ENCODE data around the gene POC1A. TPM values are rescaled to one million over a fixed set of nuclear protein-coding genes. Genes with fewer than 3 reads are reported as not detected.

The POC1A gene
- total RNA-seq, 1 donor from 2014 or later: 3.7 TPM

GRCh38 chr3:52092891-52093290 lies 61.3 kb downstream of the POC1A start:
- peak overlapping the region; percentile 66 for H3K27ac Mint-ChIP-seq (ENCODE audit: unreplicated experiment)
- no peak for FAIRE-seq

DNA sequence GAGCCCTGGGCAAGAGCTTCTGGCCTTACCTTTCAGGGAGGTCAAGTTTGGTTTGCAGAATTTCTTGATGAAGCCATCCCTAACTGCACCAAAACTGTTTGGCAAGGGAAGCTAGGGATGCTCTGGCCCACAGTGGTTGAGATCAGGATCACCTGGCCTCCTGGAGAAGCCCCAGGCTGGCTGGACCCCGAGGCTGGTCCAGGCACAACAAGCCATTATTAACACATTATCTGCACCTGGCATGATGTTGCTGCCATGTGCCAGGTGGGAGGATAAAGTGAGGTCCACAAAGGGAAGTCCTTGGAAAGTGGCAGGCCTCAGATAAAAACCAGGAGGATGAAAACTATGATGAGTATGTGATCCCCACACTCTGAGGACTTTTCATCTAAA lies 62.0 kb downstream of the POC1A start:
- H3K36me3 Mint-ChIP-seq (ENCODE audit: low read depth, unreplicated experiment): no peaks in the 10 kb centered on the region
- FAIRE-seq: no peak
- TF ChIP-seq CTCF (IDR thresholded peaks at IDR 0.05; ENCODE audit: insufficient read depth, low read depth, low read length): no peak

More at GRCh38 chr3:52092891-52093290, 61.3 kb downstream of the POC1A start:
- peaks cover 55% of the 10 kb centered on the region for H3K4me1 ChIP-seq (ENCODE audit: insufficient read depth, low read length)
- no peak overlapping the region for H3K4me3 ChIP-seq (ENCODE audit: insufficient read depth, low read depth, low read length)
- Mint-ChIP-seq H3K36me3 (ENCODE audit: low read depth, unreplicated experiment) (no peaks in the 10 kb centered on the region), H3K4me3 (ENCODE audit: unreplicated experiment) (no peak overlapping the region), H3K4me1 (ENCODE audit: low read depth, unreplicated experiment) (peaks cover 44% of the 10 kb centered on the region), H3K9me3 (ENCODE audit: unreplicated experiment) (no peaks in the 10 kb centered on the region), H3K27me3 (ENCODE audit: low read depth, unreplicated experiment) (no peaks in the 10 kb centered on the region)
- no peak overlapping the region for H3K9ac ChIP-seq (ENCODE audit: low read length)
- no peaks in the 10 kb centered on the region for H3K27me3 ChIP-seq (ENCODE audit: insufficient read depth, low read length)
- no peak overlapping the region for H3K4me2 ChIP-seq (ENCODE audit: low read length)
- H3K79me2 ChIP-seq (ENCODE audit: insufficient read depth, low read length): no peaks in the 10 kb centered on the region
- H3K27ac ChIP-seq (ENCODE audit: low read depth, low read length): peak overlapping the region; percentile 27
- H4K20me1 ChIP-seq (ENCODE audit: insufficient read depth, low read length): no peaks in the 10 kb centered on the region
- TF ChIP-seq EZH2 (IDR thresholded peaks at IDR 0.05; ENCODE audit: insufficient read depth, low read length) (no peak), CTCF (IDR thresholded peaks at IDR 0.05; ENCODE audit: insufficient read depth, low read depth, low read length) (no peak)
- H3K36me3 ChIP-seq (ENCODE audit: insufficient read depth, low read length): no peaks in the 10 kb centered on the region
- DNase-seq (ENCODE audit: low read depth): no peak
- H2AFZ ChIP-seq (ENCODE audit: low read depth, low read length): no peak overlapping the region
- H3K9me3 ChIP-seq (ENCODE audit: insufficient read depth, low read depth, low read length): no peaks in the 10 kb centered on the region

DNA sequence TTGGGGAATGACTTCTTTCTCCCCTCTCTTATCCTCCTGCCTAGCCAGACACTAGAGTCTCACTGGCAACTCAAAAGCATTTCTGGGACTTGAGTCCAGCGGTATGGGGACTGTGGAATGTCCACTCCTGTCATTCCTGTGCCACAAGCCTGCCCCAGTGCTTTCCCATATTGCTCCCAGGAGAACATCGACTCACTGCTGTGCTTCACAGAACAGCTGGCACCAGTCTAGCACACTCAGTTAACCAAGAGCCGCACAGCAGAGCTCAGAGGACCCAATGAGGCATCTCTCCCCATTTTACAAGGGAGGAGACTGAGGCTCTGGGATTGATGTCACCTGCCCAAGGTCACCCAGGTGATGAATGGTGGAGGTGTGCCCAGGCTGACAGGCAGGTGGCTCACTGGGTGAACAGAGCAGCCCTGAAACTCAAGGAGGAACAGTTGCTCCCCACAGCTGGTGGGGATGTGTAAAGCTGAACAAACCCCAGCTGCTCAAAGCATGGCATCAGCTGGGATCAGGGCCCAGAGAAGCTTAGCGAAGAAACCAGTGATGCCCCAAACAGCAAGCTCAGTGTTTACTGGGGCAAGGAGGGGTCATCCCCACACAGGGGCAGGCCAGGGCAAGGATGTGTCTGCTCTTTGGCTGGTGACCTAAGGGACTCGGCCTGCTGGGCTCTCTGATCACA lies 62.5 kb downstream of the POC1A start:
- H3K4me1 ChIP-seq (ENCODE audit: insufficient read depth, low read length): peaks cover 61% of the 10 kb centered on the region
- no peak overlapping the region for H2AFZ ChIP-seq (ENCODE audit: low read depth, low read length)
- no peaks in the 10 kb centered on the region for H3K36me3 ChIP-seq (ENCODE audit: insufficient read depth, low read length)
- peak overlapping the region; percentile 72 for H3K4me2 ChIP-seq (ENCODE audit: low read length)
- Mint-ChIP-seq H3K36me3 (ENCODE audit: low read depth, unreplicated experiment) (no peaks in the 10 kb centered on the region), H3K9me3 (ENCODE audit: unreplicated experiment) (no peaks in the 10 kb centered on the region), H3K4me3 (ENCODE audit: unreplicated experiment) (no peak overlapping the region), H3K27ac (ENCODE audit: unreplicated experiment) (peak overlapping the region; percentile 86), H3K27me3 (ENCODE audit: low read depth, unreplicated experiment) (no peaks in the 10 kb centered on the region), H3K4me1 (ENCODE audit: low read depth, unreplicated experiment) (peaks cover 52% of the 10 kb centered on the region)
- FAIRE-seq: no peak
- H3K9ac ChIP-seq (ENCODE audit: low read length): peak overlapping the region; percentile 83
- no peaks in the 10 kb centered on the region for H3K79me2 ChIP-seq (ENCODE audit: insufficient read depth, low read length)
- H3K9me3 ChIP-seq (ENCODE audit: insufficient read depth, low read depth, low read length): no peaks in the 10 kb centered on the region
- DNase-seq (ENCODE audit: low read depth): no peak
- no peak overlapping the region for H3K4me3 ChIP-seq (ENCODE audit: insufficient read depth, low read depth, low read length)
- TF ChIP-seq CTCF (IDR thresholded peaks at IDR 0.05; ENCODE audit: insufficient read depth, low read depth, low read length) (no peak), EZH2 (IDR thresholded peaks at IDR 0.05; ENCODE audit: insufficient read depth, low read length) (no peak)
- no peaks in the 10 kb centered on the region for H4K20me1 ChIP-seq (ENCODE audit: insufficient read depth, low read length)
- H3K27me3 ChIP-seq (ENCODE audit: insufficient read depth, low read length): no peaks in the 10 kb centered on the region
- peak overlapping the region; percentile 96 for H3K27ac ChIP-seq (ENCODE audit: low read depth, low read length)

More for the DNA sequence above, 62.0 kb downstream of the POC1A start:
- H3K27ac ChIP-seq (ENCODE audit: low read depth, low read length): no peak overlapping the region
- Mint-ChIP-seq H3K27me3 (ENCODE audit: low read depth, unreplicated experiment) (no peaks in the 10 kb centered on the region), H3K9me3 (ENCODE audit: unreplicated experiment) (no peaks in the 10 kb centered on the region), H3K4me3 (ENCODE audit: unreplicated experiment) (no peak overlapping the region), H3K4me1 (ENCODE audit: low read depth, unreplicated experiment) (peaks cover 48% of the 10 kb centered on the region), H3K27ac (ENCODE audit: unreplicated experiment) (no peak overlapping the region)
- no peaks in the 10 kb centered on the region for H3K27me3 ChIP-seq (ENCODE audit: insufficient read depth, low read length)
- no peak overlapping the region for H2AFZ ChIP-seq (ENCODE audit: low read depth, low read length)
- H3K9me3 ChIP-seq (ENCODE audit: insufficient read depth, low read depth, low read length): no peaks in the 10 kb centered on the region
- no peaks in the 10 kb centered on the region for H3K36me3 ChIP-seq (ENCODE audit: insufficient read depth, low read length)
- no peak overlapping the region for H3K4me2 ChIP-seq (ENCODE audit: low read length)
- peaks cover 55% of the 10 kb centered on the region for H3K4me1 ChIP-seq (ENCODE audit: insufficient read depth, low read length)
- no peak overlapping the region for H3K4me3 ChIP-seq (ENCODE audit: insufficient read depth, low read depth, low read length)
- no peak overlapping the region for H3K9ac ChIP-seq (ENCODE audit: low read length)
- DNase-seq (ENCODE audit: low read depth): no peak
- no peaks in the 10 kb centered on the region for H3K79me2 ChIP-seq (ENCODE audit: insufficient read depth, low read length)
- H4K20me1 ChIP-seq (ENCODE audit: insufficient read depth, low read length): no peaks in the 10 kb centered on the region
